ENCODE measurements around the gene SLC18B1. TPM values are rescaled to one million over a fixed set of nuclear protein-coding genes. Genes with fewer than 3 reads are reported as not detected.

Gene SLC18B1
- total RNA-seq, result 1 to 10 TPM; 1.7 to 5.5 (median 2.4) TPM
- 1 to 10 TPM; 2.3 to 8.3 TPM for polyA plus RNA-seq
- long read RNA-seq, donor 1, transcript SLC18B1-201 (14 exons, 2,368 nt), result major isoform, 5 of 5 reads
- long read RNA-seq, donor 1, partial matches to known transcripts, result 0 of 5 reads
- long read RNA-seq, donor 1, other reads (novel, unspliced or antisense), result 0 of 5 reads
- long read RNA-seq, donor 2, transcript SLC18B1-201 (14 exons, 2,368 nt), result major isoform, 5 of 8 reads
- long read RNA-seq, donor 2, partial matches to known transcripts, result 0 of 8 reads
- long read RNA-seq, donor 2, other reads (novel, unspliced or antisense), result 2 of 8 reads
- long read RNA-seq, donor 3, transcript SLC18B1-201 (14 exons, 2,368 nt), result major isoform, 8 of 10 reads
- long read RNA-seq, donor 3, partial matches to known transcripts, result 1 of 10 reads
- long read RNA-seq, donor 3, other reads (novel, unspliced or antisense), result 1 of 10 reads

DNA sequence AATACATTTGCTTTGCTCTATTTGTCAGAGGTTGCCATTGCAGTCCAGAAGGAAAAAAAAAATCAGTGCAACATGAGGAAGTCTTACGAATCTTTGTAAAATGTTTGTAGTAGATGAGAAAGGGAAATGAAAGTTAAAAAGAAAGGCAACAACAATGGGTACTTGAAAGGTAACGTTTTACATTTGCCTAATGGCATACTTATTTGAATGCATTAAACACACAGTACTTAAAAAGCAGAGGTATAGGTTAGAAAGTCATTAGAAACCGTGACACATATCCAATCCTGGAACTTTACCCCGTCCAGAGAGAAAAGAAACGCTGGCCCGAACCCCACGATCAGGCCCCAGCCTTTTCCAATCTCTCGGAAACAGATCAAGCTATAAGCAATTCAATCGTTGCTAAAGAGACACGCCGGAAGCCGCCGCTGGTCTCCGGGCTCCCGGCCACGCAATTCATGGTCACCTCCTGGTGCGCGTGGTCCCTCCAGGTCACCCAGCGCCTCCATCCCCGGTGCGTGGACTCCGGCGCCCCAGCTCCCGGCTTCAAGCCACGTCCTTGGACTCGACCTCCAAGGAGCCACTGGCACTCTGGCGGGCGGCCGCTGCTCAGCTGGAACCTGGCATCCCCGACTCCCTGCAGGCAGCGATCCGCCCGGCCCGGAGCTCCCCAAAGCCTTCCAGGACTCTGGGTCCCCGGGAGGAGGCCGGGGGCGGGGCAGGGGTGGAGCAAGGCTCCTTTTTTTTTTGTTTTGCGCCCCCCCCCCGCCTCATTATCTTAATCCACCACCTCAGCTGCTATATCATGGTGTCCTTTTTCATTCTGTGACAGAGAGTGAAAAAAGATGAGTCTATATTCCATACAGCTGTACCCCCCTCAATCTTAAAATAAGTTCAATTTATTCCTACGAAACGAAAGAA lies at the start of gene SLC18B1:
SLC18B1 (minus strand) TSS at position 687 of the 918 bp plus-strand sequence; CDS start at position 506, 181 bp downstream.
- peak; percentile 78 to 89 (median 86) for ATAC-seq
- Histone ChIP-seq H3K36me3 (peaks cover 0 to 14% (median 0%) of the 10 kb centered on the region in 9 donors), H3K27me3 (no peaks in the 10 kb centered on the region), H3K27ac (peak within 1 kb of the TSS in 9 of 10 donors; percentile 1 to 78 (median 67)), H3K4me3 (peak within 1 kb of the TSS; percentile 72 to 97 (median 83)), H3K4me1 (peaks cover 0 to 14% (median 7%) of the 10 kb centered on the region in 9 donors), H3K9me3 (peaks cover 0 to 10% (median 0%) of the 10 kb centered on the region in 11 donors)
- DNase-seq, result peak; percentile 47 to 67
- 0 to 1% methylated on average over 40 to 41 of the region's 41 CpGs for WGBS, 2 donors
- TF ChIP-seq CTCF (IDR thresholded peaks at IDR 0.05), result no peak
- intact Hi-C loops (cut with DNase I), result loop anchor here in 6 of 10 donors (2.0 to 10.0 kb wide), 5 partner anchors 123 to 283 kb away; partner anchors contain the start of gene STX7 (in 2 of the 6)

DNA sequence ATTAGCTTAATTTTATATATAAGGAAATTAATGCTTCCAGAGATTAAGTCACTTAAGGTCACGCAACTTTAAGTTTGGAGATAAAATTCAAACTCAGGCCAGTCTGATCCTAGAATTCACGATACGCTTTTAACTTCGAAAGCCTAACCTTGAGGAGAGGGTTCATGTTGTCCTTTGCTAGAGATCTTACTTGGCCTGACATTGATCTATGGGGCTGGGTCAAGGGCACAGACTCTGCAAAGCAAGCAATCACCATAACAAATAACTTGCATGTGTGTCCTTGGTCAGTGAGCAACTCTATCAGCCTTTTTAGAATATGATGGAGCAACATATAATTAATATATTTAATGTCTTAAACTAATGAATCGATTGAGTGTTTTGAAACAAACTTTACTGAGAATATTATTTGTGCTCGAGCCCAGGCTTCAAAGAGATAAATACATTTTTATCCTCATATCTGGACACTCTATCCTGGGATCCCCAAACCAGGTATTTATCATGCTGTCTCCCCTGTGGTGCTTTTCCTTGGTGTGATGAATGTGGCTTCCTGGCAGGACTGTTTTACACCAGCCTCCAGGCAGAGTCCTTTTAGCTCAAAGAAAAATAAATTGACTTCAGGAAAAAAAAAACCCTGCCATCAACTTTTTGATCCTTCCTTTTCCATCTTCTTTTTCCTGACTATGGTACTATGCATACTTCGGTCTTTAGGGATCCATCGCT lies 45.0 kb upstream of the SLC18B1 start:
- 84 to 91% methylated on average over 8 of the region's 8 CpGs for WGBS, 2 donors
- H3K4me3 ChIP-seq, result no peak overlapping the region
- intact Hi-C loops (cut with DNase I), result no loop called here

GRCh38 chr6:132841966-132842365 lies 43.5 kb upstream of the SLC18B1 start:
- Histone ChIP-seq H3K36me3 (no peaks in the 10 kb centered on the region), H3K9me3 (no peaks in the 10 kb centered on the region), H3K27me3 (no peaks in the 10 kb centered on the region), H3K27ac (no peak overlapping the region), H3K4me1 (no peaks in the 10 kb centered on the region), H3K4me3 (no peak overlapping the region)
- TF ChIP-seq CTCF (IDR thresholded peaks at IDR 0.05), result no peak
- DNase-seq (no peak), ATAC-seq (no peak)
- intact Hi-C loops (cut with DNase I), result no loop called here
- WGBS, 2 donors, result 80 to 89% methylated on average over 1 of the region's 1 CpG

More for the DNA sequence above, 45.0 kb upstream of the SLC18B1 start:
- Histone ChIP-seq H3K27ac (no peak overlapping the region), H3K9me3 (no peaks in the 10 kb centered on the region), H3K4me1 (no peaks in the 10 kb centered on the region), H3K36me3 (no peaks in the 10 kb centered on the region), H3K27me3 (no peaks in the 10 kb centered on the region)
- ATAC-seq (no peak), DNase-seq (no peak)
- no peak for TF ChIP-seq CTCF (IDR thresholded peaks at IDR 0.05)
